HFFc6 (cell line): ENCODE results near the gene SPATA6L. TPM values are rescaled to one million over a fixed set of nuclear protein-coding genes. Genes with fewer than 3 reads are reported as not detected.

ENCODE experiments used
- DNase-seq: peaks from one replicate; pipeline ENCODE4 v3.0.0-alpha.2; 2018
- H3K27ac Mint-ChIP-seq: 2 replicates; pipeline ENCODE4 v1.8.0; 2020; ENCODE audit warnings: mild to moderate bottlenecking, mixed read lengths
- H3K27me3 Mint-ChIP-seq: 2 replicates; pipeline ENCODE4 v1.8.0; 2021; ENCODE audit warnings: mild to moderate bottlenecking, moderate library complexity, mixed read lengths; ENCODE audit not compliant: insufficient read depth
- H3K36me3 Mint-ChIP-seq: 2 replicates; pipeline ENCODE4 v1.8.0; 2021; ENCODE audit warnings: low read depth, mixed read lengths
- H3K4me1 Mint-ChIP-seq: 2 replicates; pipeline ENCODE4 v1.8.0; 2020; ENCODE audit warnings: low read depth, mixed read lengths
- H3K4me3 Mint-ChIP-seq: 2 replicates; pipeline ENCODE4 v1.8.0; 2020; ENCODE audit warnings: mild to moderate bottlenecking, moderate library complexity, mixed read lengths
- H3K9me3 Mint-ChIP-seq: 2 replicates; pipeline ENCODE4 v1.8.0; 2020; ENCODE audit warnings: mild to moderate bottlenecking, mixed read lengths
- total RNA-seq, 6 experiments: library from RNA; stranded (reverse); fragmentation: NEBNext Ultra II Directional; extraction: Animal tissue kit (Norgen Biotek cat#: 25700); gene quantifications; 2 replicates in 1 of 6; 3 replicates in 5 of 6; pipeline ENCODE4 v1.2.3, GENCODE V29; 2021
- TF ChIP-seq, protein P1 (sequence below): fragments of 200-600 bp; sonication (generic); IDR thresholded peaks from 2 replicates; pipeline ENCODE4 v1.5.0; 2021; ENCODE audit warnings: antibody characterized with exemption, mild to moderate bottlenecking

Gene SPATA6L
- total RNA-seq, 6 experiments from 2014 or later: 0.27 to 0.73 (median 0.54) TPM; not detected in 2

DNA sequence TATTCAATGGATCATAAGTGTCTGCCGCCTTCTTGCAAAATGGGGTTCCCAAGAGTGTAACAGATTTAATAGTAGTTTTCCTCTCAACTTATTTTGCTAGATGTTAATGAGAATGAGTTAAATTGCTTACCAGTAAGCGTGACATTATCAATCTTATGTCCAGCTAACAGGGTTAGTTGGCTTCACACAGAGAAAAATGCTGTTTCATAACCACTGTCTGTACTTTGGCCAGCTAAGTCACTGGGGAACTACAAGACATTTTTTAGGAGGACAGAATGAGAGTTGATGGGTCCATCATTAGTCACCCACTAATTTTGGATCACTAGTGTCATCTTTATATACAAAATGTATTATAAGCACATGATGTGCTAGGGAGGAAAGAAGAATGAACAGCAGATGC is 14.5 kb upstream of the SPATA6L start:
- Mint-ChIP-seq H3K27ac (no peak overlapping the region), H3K36me3 (0 out of 2 replicates have a peak, but pooled peaks cover 11% of the 10 kb centered on the region), H3K4me3 (no peak overlapping the region), H3K27me3 (no peaks in the 10 kb centered on the region; the same call in 1 of the 2 replicates), H3K4me1 (peaks cover 11% of the 10 kb centered on the region), H3K9me3 (no peaks in the 10 kb centered on the region)
- DNase-seq: peak; percentile 45
- TF ChIP-seq, protein P1, sequence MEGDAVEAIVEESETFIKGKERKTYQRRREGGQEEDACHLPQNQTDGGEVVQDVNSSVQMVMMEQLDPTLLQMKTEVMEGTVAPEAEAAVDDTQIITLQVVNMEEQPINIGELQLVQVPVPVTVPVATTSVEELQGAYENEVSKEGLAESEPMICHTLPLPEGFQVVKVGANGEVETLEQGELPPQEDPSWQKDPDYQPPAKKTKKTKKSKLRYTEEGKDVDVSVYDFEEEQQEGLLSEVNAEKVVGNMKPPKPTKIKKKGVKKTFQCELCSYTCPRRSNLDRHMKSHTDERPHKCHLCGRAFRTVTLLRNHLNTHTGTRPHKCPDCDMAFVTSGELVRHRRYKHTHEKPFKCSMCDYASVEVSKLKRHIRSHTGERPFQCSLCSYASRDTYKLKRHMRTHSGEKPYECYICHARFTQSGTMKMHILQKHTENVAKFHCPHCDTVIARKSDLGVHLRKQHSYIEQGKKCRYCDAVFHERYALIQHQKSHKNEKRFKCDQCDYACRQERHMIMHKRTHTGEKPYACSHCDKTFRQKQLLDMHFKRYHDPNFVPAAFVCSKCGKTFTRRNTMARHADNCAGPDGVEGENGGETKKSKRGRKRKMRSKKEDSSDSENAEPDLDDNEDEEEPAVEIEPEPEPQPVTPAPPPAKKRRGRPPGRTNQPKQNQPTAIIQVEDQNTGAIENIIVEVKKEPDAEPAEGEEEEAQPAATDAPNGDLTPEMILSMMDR: no peak

DNA sequence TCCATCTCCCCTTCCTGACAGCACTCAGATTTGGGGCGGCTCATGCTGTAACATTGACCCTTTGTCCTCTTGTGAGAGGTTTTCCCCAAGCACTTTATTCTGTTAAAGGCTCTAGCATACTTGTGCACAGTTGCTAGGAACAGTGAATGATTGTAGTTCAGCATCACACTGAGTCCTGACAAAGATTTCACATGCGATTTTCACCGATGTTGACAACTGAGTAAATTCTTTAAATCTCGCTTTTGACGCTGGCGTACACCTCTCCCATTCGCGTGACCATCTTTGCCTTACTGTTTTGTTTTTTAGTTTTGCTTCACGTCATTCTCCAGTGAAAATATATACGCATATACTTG is 13.9 kb upstream of the SPATA6L start:
- TF ChIP-seq, protein P1: no peak
- Mint-ChIP-seq H3K4me1 (peaks cover 12% of the 10 kb centered on the region), H3K27ac (no peak overlapping the region), H3K4me3 (no peak overlapping the region), H3K9me3 (no peaks in the 10 kb centered on the region), H3K27me3 (no peaks in the 10 kb centered on the region; the same call in 1 of the 2 replicates), H3K36me3 (0 out of 2 replicates have a peak, but pooled peaks cover 11% of the 10 kb centered on the region)
- no peak for DNase-seq

DNA sequence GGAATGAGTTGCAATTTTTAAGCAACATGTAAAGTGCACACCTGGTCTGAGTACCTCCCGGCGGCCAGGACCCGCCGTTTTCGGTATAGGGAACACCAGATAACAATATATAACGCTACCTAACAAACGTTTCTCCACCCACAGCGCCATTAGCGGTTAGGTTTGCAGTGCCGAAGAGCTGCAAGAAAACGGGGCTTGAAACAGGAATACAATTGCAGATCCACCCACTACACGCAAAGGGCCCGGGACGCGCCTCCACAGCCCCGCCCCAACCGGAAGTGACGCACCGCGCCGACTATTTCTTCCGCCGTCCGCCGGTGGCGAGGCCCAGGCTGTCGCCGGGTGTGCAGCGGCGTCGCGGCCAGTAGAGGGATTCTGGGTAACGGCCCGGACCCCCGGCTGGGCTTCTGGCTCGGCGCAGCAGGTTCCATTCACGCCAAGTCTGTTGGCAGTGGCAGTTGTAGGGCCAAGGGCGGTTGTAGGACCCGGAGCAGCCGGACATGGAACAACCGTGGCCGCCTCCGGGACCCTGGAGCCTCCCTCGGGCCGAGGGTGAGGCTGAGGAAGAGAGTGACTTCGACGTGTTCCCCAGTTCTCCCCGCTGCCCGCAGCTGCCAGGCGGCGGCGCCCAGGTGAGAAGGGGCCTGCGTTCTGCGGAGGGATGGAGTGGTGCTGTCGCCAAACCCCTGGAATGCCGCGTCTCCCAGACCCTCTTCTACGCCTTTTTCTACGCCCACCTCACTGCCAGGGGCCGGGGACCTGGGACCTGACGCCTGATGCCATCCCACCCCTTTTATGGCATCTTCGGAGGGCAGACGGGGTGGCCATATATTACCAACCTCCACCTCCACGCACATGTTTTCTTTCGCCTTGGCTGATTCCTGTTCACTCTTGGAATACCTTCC is 13.2 kb upstream of the SPATA6L start, which contains the start of gene CDC37L1:
Gene CDC37L1, plus strand, starts transcription at position 302 of the 905 bp plus-strand sequence. Its CDS starts 199 bp downstream, at position 501.
- Mint-ChIP-seq H3K27ac (no peak within 1 kb of the TSS), H3K4me1 (peaks cover 12% of the 10 kb centered on the region), H3K36me3 (0 out of 2 replicates have a peak, but pooled peaks cover 7% of the 10 kb centered on the region), H3K4me3 (no peak within 1 kb of the TSS), H3K27me3 (no peaks in the 10 kb centered on the region; the same call in 1 of the 2 replicates), H3K9me3 (no peaks in the 10 kb centered on the region)
- DNase-seq: peak; percentile 96
- TF ChIP-seq, protein P1: peak; percentile 82

DNA sequence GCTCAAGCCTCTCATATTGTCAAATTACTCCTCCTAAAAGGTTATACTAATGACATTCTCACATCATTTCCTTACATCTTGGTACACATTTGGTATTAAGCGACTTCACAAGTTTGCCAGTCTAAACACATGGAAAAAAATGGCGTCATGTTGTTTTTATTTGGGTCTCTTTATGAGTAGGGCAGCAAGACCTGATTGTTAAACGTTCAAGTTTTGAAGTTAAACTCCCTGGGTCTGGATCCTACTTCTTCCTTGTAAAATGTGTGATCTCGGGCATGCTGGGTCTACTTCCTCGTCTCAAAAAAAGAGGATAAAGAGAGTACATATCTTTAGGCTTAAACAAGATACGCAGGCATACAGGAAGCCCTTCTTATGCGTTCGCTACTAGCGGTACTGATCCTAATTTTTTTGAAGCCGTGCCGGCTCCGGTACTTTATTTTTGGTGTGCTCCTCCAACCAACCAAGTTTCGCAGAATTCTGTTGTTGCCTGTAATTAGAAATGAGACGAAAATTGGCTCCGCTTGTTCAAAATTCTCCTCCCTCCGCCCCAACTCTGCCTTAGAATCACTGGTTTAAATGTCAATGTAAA is 12.5 kb upstream of the SPATA6L start:
- Mint-ChIP-seq H3K9me3 (no peaks in the 10 kb centered on the region), H3K4me3 (no peak overlapping the region), H3K27me3 (no peaks in the 10 kb centered on the region; the same call in 1 of the 2 replicates), H3K4me1 (peaks cover 14% of the 10 kb centered on the region), H3K27ac (no peak overlapping the region), H3K36me3 (0 out of 2 replicates have a peak, but pooled peaks cover 7% of the 10 kb centered on the region)
- no peak for DNase-seq
- TF ChIP-seq, protein P1: no peak

DNA sequence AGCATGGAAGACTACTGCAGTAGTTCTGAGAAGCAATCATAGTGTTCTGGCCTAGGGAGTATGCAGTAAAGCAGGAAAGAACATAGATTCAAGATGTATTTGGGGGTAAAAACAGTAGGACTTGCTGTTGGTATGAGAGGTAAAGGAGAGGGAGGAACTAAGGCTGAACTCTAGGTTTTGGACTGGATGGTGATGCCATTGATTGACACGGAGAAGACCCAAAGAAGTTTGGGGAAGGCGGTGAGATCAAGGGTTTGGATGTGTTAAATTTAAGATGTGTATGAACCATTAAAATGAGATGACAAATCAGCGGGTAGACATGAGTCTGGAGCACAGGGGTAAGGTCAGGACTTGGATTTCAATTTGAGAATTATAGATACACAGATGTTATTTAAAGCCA is 11.1 kb upstream of the SPATA6L start:
- H3K27me3 Mint-ChIP-seq: no peaks in the 10 kb centered on the region
- H3K4me1 Mint-ChIP-seq: peaks cover 14% of the 10 kb centered on the region
- no peak overlapping the region for H3K4me3 Mint-ChIP-seq
- DNase-seq: no peak
- H3K36me3 Mint-ChIP-seq: no peaks in the 10 kb centered on the region
- TF ChIP-seq, protein P1: no peak
- no peaks in the 10 kb centered on the region for H3K9me3 Mint-ChIP-seq
- H3K27ac Mint-ChIP-seq: no peak overlapping the region
